HG02970 (cell line): ENCODE data around the gene TEX22.

Source experiments
- ATAC-seq: cut with Tn5 transposase; IDR thresholded peaks from one replicate; pipeline ENCODE4 v1.9.1; 2021; ENCODE audit warnings: mild to moderate bottlenecking, moderate library complexity, moderate number of reproducible peaks; ENCODE audit not compliant: unreplicated experiment, low FRiP score

TEX22 gene

GRCh38 chr14:105452963-105453362 lies 54.6 kb downstream of the TEX22 start:
- ATAC-seq: no peak

GRCh38 chr14:105453847-105454246 lies 55.5 kb downstream of the TEX22 start:
- ATAC-seq: no peak

- ATAC-seq: no peak
Observed at GRCh38 chr14:105455086-105455640, 56.8 kb downstream of the TEX22 start.

GRCh38 chr14:105455766-105456660 lies 57.7 kb downstream of the TEX22 start:
- ATAC-seq: no peak

- no peak for ATAC-seq
Observed at GRCh38 chr14:105456736-105457617, 58.6 kb downstream of the TEX22 start.

GRCh38 chr14:105458010-105458409 lies 59.7 kb downstream of the TEX22 start:
- ATAC-seq: no peak

- ATAC-seq: no peak
Observed at GRCh38 chr14:105458571-105458970, 60.2 kb downstream of the TEX22 start.

- ATAC-seq: no peak
Observed at GRCh38 chr14:105460116-105460515, 61.8 kb downstream of the TEX22 start.

GRCh38 chr14:105460616-105461015 lies 62.3 kb downstream of the TEX22 start:
- no peak for ATAC-seq

GRCh38 chr14:105461903-105462302 lies 63.6 kb downstream of the TEX22 start:
- no peak for ATAC-seq
